ENCODE data around the gene RAPGEF4. TPM values are rescaled to one million over a fixed set of nuclear protein-coding genes. Genes with fewer than 3 reads are reported as not detected.
"Not testable (repeated sequence)": the region's sequence is repeated elsewhere in the genome, so short reads cannot be mapped to it uniquely, and the experiment has no call there.

Gene RAPGEF4
- total RNA-seq, 1 experiment from 2014 or later: 0.62 TPM

DNA sequence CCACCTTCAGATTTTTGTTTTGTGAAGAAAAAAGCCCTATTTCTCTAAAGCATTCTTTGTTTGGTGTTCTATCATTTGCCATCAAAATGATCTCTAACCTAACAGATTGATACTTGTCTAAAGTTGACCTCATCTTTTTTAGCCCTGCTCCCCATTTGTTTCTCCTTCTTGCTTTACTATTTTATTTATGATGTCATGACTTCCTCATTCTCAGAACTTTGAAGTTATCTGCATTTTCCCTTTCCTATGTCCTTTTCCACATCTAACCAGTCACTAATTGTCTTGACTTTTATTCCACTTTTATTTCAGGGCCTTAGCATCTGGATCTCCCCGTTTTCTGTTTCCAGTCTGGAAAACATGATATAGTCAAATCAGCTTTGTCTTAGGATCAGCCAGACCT lies 8.3 kb downstream of the RAPGEF4 start:
- DNase-seq (ENCODE audit: low read depth, low spot score): no peak
- no TSS peak for BruUV-seq (replicated peaks)
- no peak for TF ChIP-seq POLR2AphosphoS5 (IDR thresholded peaks at IDR 0.05; ENCODE audit: low read depth, low read length)
- TF ChIP-seq, protein P1, sequence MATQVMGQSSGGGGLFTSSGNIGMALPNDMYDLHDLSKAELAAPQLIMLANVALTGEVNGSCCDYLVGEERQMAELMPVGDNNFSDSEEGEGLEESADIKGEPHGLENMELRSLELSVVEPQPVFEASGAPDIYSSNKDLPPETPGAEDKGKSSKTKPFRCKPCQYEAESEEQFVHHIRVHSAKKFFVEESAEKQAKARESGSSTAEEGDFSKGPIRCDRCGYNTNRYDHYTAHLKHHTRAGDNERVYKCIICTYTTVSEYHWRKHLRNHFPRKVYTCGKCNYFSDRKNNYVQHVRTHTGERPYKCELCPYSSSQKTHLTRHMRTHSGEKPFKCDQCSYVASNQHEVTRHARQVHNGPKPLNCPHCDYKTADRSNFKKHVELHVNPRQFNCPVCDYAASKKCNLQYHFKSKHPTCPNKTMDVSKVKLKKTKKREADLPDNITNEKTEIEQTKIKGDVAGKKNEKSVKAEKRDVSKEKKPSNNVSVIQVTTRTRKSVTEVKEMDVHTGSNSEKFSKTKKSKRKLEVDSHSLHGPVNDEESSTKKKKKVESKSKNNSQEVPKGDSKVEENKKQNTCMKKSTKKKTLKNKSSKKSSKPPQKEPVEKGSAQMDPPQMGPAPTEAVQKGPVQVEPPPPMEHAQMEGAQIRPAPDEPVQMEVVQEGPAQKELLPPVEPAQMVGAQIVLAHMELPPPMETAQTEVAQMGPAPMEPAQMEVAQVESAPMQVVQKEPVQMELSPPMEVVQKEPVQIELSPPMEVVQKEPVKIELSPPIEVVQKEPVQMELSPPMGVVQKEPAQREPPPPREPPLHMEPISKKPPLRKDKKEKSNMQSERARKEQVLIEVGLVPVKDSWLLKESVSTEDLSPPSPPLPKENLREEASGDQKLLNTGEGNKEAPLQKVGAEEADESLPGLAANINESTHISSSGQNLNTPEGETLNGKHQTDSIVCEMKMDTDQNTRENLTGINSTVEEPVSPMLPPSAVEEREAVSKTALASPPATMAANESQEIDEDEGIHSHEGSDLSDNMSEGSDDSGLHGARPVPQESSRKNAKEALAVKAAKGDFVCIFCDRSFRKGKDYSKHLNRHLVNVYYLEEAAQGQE (IDR thresholded peaks at IDR 0.05; ENCODE audit: insufficient read depth in 1 of 2, low read depth in 2 of 2, low read length in 1 of 2): no peak
- no peak for TF ChIP-seq SIN3A (IDR thresholded peaks at IDR 0.05; ENCODE audit: borderline replicate concordance, insufficient read depth, low read depth, low read length)
- TF ChIP-seq, protein P2, sequence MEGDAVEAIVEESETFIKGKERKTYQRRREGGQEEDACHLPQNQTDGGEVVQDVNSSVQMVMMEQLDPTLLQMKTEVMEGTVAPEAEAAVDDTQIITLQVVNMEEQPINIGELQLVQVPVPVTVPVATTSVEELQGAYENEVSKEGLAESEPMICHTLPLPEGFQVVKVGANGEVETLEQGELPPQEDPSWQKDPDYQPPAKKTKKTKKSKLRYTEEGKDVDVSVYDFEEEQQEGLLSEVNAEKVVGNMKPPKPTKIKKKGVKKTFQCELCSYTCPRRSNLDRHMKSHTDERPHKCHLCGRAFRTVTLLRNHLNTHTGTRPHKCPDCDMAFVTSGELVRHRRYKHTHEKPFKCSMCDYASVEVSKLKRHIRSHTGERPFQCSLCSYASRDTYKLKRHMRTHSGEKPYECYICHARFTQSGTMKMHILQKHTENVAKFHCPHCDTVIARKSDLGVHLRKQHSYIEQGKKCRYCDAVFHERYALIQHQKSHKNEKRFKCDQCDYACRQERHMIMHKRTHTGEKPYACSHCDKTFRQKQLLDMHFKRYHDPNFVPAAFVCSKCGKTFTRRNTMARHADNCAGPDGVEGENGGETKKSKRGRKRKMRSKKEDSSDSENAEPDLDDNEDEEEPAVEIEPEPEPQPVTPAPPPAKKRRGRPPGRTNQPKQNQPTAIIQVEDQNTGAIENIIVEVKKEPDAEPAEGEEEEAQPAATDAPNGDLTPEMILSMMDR (IDR thresholded peaks at IDR 0.05): no peak
- no peak for TF ChIP-seq TCF7L2 (IDR thresholded peaks at IDR 0.05; ENCODE audit: low read depth, low read length)
- ATAC-seq: no peak
- in situ Hi-C loops (cut with HindIII; ENCODE audit: low pct_unique_long_range_greater_than_20kb, low sequenced_read_pairs): no loop called here
- peaks cover 3% of the 10 kb centered on the region; the same call in 1 of the 2 replicates for H3K9me3 ChIP-seq (ENCODE audit: control insufficient read depth, insufficient read depth, low read depth, low read length)
- no peak overlapping the region for H3K4me3 ChIP-seq (ENCODE audit: low read depth in 2 of 2, low read length in 2 of 2)
- ChIA-PET POLR2A (no interaction called here), CTCF (no interaction called here)
- H3K27me3 ChIP-seq (ENCODE audit: control insufficient read depth, insufficient read depth, low read length): peaks cover 2% of the 10 kb centered on the region
- H3K4me1 ChIP-seq (ENCODE audit: control insufficient read depth, insufficient read depth, low read length): no peaks in the 10 kb centered on the region
- H3K27ac ChIP-seq (ENCODE audit: low read length): no peak overlapping the region
- H3K36me3 ChIP-seq (ENCODE audit: control insufficient read depth, insufficient read depth, low read length): no peaks in the 10 kb centered on the region
- intact Hi-C loops (cut with micrococcal nuclease; ENCODE audit: unreplicated experiment): no loop called here

DNA sequence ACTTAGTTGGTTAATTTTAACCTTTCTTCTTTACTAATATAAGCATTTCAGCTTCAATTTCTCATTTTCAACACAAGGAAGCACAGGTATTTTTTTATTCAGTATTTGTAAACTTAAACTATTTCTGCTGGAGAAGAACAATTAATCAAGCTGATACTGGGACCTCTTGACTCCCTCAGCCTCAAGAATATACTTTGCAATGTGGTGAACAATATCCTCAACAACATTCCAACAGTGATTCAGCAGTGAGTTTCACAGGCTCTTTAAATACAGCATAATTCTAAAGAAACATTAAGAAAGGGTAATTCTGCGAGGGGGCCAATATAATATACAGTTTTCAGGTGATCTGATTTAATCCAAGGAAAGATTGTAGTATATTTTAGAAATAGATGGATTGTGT lies 10.0 kb downstream of the RAPGEF4 start:
- ATAC-seq: no peak
- ChIA-PET CTCF (interaction anchor here (0.6 kb wide), 1 partner anchor 10 kb away, joined by 3 read pairs; no protein-coding TSS in a partner anchor), POLR2A (no interaction called here)
- no peak for TF ChIP-seq POLR2AphosphoS5 (IDR thresholded peaks at IDR 0.05; ENCODE audit: low read depth, low read length)
- TF ChIP-seq, protein P1 (IDR thresholded peaks at IDR 0.05; ENCODE audit: insufficient read depth in 1 of 2, low read depth in 2 of 2, low read length in 1 of 2): no peak
- TF ChIP-seq, protein P2 (IDR thresholded peaks at IDR 0.05): no peak
- TF ChIP-seq SIN3A (IDR thresholded peaks at IDR 0.05; ENCODE audit: borderline replicate concordance, insufficient read depth, low read depth, low read length): no peak
- no peak for TF ChIP-seq TCF7L2 (IDR thresholded peaks at IDR 0.05; ENCODE audit: low read depth, low read length)
- intact Hi-C loops (cut with micrococcal nuclease; ENCODE audit: unreplicated experiment) (no loop called here), in situ Hi-C loops (cut with HindIII; ENCODE audit: low pct_unique_long_range_greater_than_20kb, low sequenced_read_pairs) (no loop called here)
- Histone ChIP-seq H3K27ac (ENCODE audit: low read length) (no peak overlapping the region), H3K4me1 (ENCODE audit: control insufficient read depth, insufficient read depth, low read length) (no peaks in the 10 kb centered on the region), H3K4me3 (ENCODE audit: low read depth in 2 of 2, low read length in 2 of 2) (no peak overlapping the region), H3K9me3 (ENCODE audit: control insufficient read depth, insufficient read depth, low read depth, low read length) (peaks cover 3% of the 10 kb centered on the region; the same call in 1 of the 2 replicates), H3K27me3 (ENCODE audit: control insufficient read depth, insufficient read depth, low read length) (no peaks in the 10 kb centered on the region; the same call in 1 of the 2 replicates), H3K36me3 (ENCODE audit: control insufficient read depth, insufficient read depth, low read length) (no peaks in the 10 kb centered on the region)
- BruUV-seq (replicated peaks): no TSS peak
- no peak for DNase-seq (ENCODE audit: low read depth, low spot score)

DNA sequence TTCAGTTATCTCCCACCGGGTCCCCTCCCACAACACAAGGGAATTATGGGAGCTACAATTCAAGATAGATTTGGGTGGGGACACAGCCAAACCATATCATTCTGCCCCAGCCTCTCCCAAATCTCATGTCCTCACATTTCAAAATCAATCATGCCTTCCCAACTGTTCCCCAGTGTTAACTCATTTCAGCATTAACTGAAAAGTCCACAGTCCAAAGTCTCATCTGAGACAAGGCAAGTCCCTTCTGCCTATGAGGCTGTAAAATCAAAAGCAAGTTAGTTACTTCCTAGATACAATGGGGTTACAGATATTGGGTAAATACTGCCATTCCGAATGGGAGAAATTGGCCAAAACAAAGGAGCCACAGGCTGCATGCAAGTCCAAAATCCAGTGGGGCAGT lies 12.9 kb downstream of the RAPGEF4 start:
- DNase-seq (ENCODE audit: low read depth, low spot score); H3K4me1 ChIP-seq (ENCODE audit: control insufficient read depth, insufficient read depth, low read length); POLR2A ChIA-PET; CTCF ChIA-PET; in situ Hi-C loops (cut with HindIII; ENCODE audit: low pct_unique_long_range_greater_than_20kb, low sequenced_read_pairs); H3K27ac ChIP-seq (ENCODE audit: low read length); ATAC-seq; BruUV-seq (replicated peaks); H3K4me3 ChIP-seq (ENCODE audit: low read depth in 2 of 2, low read length in 2 of 2); H3K36me3 ChIP-seq (ENCODE audit: control insufficient read depth, insufficient read depth, low read length); H3K9me3 ChIP-seq (ENCODE audit: control insufficient read depth, insufficient read depth, low read depth, low read length); intact Hi-C loops (cut with micrococcal nuclease; ENCODE audit: unreplicated experiment); H3K27me3 ChIP-seq (ENCODE audit: control insufficient read depth, insufficient read depth, low read length): not testable (repeated sequence)

Data from Panc1 (cell line).